Measurements from ENCODE around the gene UNKL.

Gene UNKL

GRCh38 chr16:1374418-1375297 is 39.8 kb downstream of the UNKL start:
- no peak for DNase-seq

- DNase-seq, result no peak
Observed at GRCh38 chr16:1372292-1372950, 42.1 kb downstream of the UNKL start.

- no peak for DNase-seq
Observed at GRCh38 chr16:1371054-1371978, 43.2 kb downstream of the UNKL start.

- DNase-seq, result no peak
Observed at GRCh38 chr16:1367486-1368174, 46.9 kb downstream of the UNKL start.

DNA sequence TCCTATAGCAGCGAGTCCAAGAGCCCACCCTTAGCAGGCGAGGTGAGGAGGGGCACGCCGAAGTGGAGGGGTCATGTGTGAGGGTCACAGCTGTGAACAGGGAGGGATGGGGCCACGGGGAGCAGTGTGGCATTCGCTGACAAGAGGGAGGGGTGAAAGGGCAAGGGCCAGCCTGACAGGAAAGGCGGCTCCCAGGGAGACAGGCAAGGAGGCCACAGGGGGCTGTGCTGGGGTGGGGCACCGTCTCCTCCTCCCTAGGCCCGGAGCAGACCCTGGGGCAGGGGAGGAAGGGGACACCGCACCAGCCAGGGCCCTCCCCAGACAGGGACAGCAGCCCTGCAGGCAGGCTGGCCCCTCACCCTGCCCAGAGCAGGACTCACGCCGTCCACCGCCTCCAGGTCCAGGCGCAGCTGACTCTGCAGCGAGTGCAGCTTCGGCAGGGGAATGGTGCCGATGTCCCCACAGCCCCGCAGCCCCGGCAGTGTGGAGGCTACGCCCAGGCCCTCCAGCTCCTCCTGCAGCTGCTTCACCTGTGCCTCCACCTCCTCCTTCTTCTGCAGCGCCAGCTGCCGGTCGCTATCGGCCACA is 47.7 kb downstream of the UNKL start:
- DNase-seq, result no peak

GRCh38 chr16:1366060-1366711 is 48.3 kb downstream of the UNKL start:
- DNase-seq, result no peak

GRCh38 chr16:1364510-1364909 is 50.0 kb downstream of the UNKL start:
- DNase-seq, result no peak

DNA sequence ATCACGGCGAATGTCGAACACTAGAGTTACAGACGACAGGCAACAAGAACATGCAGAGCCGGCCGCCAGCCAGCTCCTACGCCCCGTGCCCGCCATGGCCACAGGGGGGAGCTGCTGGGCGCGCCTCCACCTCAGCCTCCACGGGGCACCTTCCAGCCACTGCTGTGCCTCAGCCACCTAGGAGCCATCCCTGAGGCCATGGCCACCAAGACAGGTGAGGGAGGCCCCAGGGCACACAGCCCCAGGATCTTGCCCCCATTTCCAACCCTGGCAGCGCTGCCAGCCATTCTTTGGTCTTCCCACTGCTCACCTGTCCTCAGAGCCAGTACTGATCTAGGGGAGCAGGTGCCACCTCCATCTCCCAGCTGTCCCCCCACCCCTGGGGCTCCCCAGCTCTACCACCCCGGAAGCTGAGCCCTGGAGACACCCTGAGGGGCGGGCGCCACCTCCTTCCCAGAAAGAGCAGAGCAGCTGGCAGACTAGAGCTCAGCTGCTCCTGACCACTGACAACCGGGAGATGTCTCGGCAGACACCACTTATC is 50.9 kb downstream of the UNKL start:
- peak; percentile 66 for DNase-seq

- no peak for DNase-seq
Observed at GRCh38 chr16:1362807-1363206, 51.7 kb downstream of the UNKL start.

- DNase-seq, result no peak
Observed at GRCh38 chr16:1361685-1362360, 52.7 kb downstream of the UNKL start.

DNA sequence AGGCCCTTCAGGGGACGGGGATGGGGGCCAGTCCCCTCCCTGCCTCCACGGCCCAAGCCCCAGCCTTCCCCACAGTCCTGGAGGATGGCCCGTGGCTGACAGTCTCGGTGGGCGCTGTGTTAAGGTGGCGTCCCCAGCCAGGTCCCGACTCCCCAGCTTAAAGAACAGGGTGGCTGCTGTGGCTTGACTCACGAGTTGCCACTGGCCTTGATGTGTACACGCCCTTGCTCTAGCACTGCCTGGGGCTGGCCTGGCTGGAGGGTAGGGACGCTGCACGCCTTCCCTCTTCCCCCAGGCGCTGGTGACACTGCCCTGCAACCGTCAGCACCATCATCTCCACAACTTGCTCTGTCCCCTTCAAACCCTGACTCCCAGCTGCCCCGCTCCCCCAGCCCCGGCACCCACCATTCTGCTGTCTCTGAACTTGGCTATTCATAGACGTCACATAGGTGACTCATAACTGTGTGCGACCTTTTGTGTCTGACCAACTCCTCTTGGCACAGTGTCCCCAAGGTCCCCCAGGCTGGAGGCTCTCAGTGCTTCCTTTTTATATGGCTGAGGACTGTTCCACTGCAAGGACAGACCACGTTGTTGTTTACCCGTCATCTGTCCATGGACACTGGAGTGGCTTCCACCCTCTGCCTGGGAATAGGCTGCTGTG is 56.5 kb downstream of the UNKL start:
- DNase-seq, result peak; percentile 41

DNA sequence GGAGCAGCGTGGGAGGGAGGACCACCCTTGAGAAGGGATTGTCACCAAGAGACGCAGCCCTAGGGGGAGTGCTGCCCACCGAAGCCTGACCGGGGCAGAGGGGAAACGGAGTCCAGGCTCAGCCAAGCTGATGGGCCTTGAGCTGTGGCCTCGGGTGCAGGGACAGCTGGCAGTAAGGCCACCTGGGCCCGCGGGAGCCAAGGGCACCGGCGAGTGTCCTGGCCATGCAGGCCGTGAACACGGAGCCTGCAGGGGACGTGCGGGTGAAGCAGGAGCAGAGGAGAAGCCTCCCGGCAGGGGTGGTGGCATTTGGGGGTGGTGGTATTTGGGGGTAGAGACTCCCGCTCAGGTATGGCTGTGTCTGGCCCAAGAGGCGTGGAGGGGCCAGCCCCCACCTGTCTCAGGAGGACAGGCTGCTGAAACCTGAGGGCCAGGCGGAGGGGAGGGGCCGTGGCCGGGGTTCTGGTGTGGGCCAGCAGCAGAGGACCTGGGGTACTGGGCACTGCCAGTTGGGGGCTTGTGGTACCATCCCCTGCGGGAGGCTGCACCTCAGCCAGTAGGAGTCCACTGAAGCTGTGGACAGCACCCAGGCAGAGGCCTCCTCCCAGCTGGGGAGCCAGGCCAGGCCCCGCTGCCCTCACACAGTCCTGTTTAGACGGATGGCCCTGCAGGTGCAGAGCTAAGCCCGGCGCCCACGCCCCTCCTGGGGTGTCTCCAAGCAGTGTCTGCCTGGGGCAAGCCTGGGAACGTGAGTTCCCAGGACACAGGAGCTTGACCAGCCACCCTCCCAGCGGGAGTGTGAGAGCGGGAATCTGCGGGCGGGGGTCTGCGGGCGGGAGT is 58.2 kb downstream of the UNKL start:
- no peak for DNase-seq

DNA sequence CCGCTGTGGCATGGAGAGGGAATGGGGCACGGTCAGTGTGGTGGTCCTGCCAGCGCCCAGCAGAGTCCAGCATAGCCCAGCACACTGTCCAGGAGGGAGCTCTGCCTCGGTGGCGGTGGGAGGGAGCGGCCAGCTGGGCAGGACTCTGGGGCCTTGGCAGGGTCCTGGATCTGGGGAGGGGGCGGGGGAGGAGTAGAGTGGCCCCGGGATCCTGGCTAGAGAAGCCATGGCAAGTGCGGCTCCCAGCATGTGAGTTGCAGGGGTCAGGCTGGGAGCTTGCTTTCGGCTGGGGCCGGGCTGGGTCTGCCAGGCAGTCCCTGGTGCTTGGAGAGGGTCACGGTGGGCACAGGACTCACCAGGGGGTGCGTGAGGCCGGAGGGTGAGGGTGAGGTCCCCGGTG is 58.9 kb downstream of the UNKL start:
- no peak for DNase-seq

DNA sequence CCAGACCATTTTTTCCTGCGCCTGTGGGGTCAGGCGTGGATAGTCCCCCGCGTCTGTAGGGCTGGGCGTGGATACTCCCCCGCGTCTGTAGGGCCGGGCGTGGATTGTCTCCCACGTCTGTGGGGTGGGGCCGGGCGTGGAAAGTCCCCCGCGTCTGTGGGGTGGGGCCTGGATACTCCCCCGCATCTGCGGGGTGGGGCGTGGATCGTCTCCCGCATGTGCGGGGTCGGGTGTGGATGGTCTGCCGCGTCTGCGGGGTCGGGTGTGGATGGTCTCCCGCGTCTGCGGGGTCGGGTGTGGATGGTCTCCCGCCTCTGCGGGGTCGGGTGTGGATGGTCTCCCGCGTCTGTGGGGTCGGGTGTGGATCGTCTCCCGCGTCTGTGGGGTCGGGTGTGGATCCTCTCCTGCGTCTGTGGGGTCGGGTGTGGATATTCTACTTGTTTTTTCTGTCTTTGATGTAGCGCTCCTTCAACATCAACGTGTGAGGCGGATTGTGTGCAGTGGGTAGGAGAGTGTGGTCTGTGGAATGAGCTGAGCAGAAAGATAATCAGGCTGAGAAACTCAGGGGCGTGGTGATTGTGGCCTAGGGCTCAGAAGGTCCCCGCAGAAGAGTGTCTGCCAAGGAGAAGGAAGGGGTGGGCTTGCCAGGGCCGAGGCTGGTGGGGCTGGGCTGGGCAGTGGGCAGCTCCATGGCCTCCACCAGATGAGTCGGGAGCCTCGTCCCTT is 59.5 kb downstream of the UNKL start:
- DNase-seq, result no peak

- peak; percentile 94 for DNase-seq
Observed at GRCh38 chr16:1351582-1352362, 62.7 kb downstream of the UNKL start, which contains the start of the genes GNPTG and TSR3. Gene GNPTG (plus strand): TSS chr16:1351931. CDS start chr16:1351966, 35 bp downstream. Gene TSR3 (minus strand): TSS chr16:1351878. CDS start chr16:1351804, 74 bp downstream.

DNA sequence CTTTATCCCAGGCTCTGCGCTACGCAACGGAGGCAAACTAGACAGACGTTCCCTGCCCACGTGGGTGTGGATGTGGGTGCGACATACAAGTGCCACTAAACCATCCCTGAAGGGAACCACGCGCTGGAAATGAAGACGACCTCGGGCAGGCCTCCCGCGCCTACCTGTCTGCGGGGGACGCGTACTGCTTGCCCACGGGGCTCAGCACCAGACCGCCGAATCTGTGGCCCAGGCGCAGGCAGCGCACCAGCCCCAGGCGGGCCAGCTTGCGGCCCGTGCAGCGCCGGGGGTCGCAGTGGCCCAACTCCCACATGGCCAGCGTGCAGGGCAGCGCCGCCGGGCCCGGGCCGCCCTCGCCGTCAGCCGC is 63.3 kb downstream of the UNKL start:
- DNase-seq, result no peak

- DNase-seq, result no peak
Observed at GRCh38 chr16:1350691-1351090, 63.8 kb downstream of the UNKL start.

- no peak for DNase-seq
Observed at GRCh38 chr16:1349951-1350350, 64.6 kb downstream of the UNKL start.
